AG09309 (cell line): ENCODE results near the gene CHKA.
"Not testable (repeated sequence)": the region's sequence is repeated elsewhere in the genome, so short reads cannot be mapped to it uniquely, and the experiment has no call there.

Experiments
- DNase-seq: peaks from one replicate; pipeline ENCODE4 v3.0.0-alpha.2; 2010; ENCODE audit warnings: low read depth
- H3K4me3 ChIP-seq: 2 replicates; pipeline ENCODE4 v1.5.1; 2011; ENCODE audit warnings: mild to moderate bottlenecking, low read depth, low read length, moderate library complexity; ENCODE audit not compliant: control insufficient read depth
- TF ChIP-seq, protein P1 (sequence below): IDR thresholded peaks from 2 replicates; pipeline ENCODE4 v1.5.1; 2011; ENCODE audit warnings: mild to moderate bottlenecking, low read depth, low read length, inconsistent platforms; ENCODE audit not compliant: insufficient read depth, control insufficient read depth; ENCODE audit errors: missing control alignments

CHKA gene

DNA sequence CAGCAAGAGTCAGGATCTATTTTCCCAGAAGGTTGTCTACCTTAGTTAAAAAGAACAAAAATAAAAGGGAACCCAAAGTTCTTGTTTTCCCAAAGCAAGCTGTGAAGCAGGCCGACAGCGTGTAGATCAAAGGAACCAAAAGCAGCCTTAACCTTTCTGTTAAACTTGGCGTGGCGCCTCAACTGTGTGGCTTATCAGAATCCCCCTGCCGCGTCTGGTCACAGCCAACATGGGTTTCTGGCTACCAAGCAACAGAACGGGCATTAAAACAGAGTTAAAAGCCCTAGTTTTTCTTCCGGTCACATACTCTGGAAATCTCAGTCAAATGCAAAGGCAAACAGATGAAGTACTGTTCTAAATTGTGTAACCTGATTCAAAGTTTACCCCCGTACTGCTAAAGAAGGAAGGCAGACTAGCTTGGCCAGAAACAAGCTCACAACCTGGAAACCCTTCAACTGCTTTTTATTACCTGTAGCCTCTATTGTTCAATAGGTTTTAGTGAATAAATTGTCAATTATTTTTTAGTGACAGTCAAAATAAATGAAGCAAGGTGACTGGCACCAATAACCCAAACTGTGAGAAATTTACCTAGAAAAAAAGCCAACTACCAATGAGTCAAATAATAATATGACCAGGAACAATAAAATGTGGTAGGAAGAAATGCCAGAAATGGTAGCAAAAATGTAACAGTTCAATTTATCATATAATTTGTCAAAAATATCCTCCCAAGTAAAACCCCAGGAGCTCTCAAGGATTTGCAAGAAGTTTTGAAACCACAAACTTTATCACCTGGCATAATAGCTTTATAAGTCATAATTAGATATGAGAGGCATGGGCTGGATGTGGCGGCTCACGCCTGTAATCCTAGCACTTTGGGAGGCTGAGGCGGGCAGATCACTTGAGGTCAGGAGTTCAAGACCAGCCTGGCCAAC, 21.4 kb downstream of the CHKA start:
- no peak overlapping the region for H3K4me3 ChIP-seq
- DNase-seq: no peak
- TF ChIP-seq, protein P1, sequence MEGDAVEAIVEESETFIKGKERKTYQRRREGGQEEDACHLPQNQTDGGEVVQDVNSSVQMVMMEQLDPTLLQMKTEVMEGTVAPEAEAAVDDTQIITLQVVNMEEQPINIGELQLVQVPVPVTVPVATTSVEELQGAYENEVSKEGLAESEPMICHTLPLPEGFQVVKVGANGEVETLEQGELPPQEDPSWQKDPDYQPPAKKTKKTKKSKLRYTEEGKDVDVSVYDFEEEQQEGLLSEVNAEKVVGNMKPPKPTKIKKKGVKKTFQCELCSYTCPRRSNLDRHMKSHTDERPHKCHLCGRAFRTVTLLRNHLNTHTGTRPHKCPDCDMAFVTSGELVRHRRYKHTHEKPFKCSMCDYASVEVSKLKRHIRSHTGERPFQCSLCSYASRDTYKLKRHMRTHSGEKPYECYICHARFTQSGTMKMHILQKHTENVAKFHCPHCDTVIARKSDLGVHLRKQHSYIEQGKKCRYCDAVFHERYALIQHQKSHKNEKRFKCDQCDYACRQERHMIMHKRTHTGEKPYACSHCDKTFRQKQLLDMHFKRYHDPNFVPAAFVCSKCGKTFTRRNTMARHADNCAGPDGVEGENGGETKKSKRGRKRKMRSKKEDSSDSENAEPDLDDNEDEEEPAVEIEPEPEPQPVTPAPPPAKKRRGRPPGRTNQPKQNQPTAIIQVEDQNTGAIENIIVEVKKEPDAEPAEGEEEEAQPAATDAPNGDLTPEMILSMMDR: no peak

DNA sequence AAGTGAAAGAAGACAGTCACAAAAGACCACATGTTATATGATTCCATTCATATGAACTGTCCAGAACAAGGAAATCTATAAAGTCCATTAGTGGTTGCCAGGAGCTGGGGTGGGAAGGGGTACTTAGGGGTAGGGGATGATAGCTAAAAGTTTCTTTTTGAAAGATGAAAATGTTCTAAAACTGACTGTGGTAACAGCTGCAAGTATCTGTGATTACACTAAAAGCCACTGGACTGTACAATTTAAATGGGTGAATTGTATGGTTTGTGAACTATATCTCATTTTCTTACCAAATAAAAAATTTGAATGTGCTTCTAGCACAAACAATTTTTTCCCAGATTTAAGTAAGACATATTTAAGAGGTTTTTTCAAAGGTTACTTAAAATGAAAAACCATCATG, 22.1 kb downstream of the CHKA start:
- no peak for DNase-seq

DNA sequence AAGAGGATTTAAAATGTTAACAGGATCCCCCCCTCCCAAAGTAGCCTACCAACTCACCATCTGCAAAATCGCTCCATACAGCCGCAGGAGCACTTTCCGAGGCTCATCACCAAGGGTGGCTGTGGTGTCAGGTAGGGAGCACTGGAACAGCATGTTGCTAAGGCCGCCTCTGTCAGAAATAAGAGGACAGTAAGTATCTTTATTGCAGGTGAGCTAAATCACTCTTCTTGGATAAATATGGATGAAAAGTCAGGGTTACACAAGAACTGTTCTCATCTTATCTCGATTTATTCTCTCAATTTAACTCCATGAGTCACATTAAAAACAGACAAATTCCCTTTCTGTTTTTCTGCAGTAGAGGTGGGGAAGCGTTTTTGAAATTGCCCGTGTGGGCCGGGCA, 24.2 kb downstream of the CHKA start:
- DNase-seq: no peak
- TF ChIP-seq, protein P1: no peak
- H3K4me3 ChIP-seq: no peak overlapping the region

More for the DNA sequence above, 22.1 kb downstream of the CHKA start:
- TF ChIP-seq, protein P1: no peak
- no peak overlapping the region for H3K4me3 ChIP-seq

DNA sequence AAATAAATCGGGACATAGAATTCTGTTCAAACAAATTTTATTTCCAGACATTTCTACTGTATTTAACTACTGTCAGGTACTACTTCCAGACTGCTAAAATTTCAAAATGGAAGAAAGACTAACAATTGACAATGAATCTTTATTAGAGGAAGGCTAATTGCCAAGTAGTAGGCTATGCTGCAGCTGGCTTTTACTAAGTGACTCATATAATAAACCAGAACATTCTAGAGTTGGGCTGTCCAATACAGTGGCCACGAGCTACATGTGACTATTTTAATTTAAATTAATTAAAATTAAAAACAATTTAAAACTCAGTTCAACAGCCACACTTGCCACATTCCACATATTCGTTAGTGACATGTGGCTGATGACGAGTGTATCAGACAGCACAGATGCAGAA, 27.6 kb downstream of the CHKA start:
- DNase-seq: no peak
- TF ChIP-seq, protein P1: no peak
- H3K4me3 ChIP-seq: no peak overlapping the region

DNA sequence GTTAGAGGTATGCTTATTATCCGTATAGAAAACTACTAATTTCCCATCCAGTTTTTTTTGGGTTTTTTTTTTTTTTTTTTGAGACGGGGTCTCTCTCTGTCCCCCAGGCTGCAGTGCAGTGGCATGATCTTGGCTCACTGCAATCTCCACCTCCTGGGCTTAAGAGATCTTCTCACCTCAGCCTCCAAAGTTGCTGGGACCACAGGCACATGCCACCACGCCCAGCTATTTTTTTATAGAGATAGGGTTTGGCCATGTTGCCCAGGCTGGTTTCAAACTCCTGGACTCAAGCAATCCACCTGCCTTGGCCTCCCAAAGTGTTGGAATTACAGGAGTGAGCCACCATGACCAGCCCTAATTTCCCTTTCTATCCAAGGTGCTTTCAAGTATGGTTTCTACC, 28.2 kb downstream of the CHKA start:
- H3K4me3 ChIP-seq, DNase-seq: not testable (repeated sequence)

DNA sequence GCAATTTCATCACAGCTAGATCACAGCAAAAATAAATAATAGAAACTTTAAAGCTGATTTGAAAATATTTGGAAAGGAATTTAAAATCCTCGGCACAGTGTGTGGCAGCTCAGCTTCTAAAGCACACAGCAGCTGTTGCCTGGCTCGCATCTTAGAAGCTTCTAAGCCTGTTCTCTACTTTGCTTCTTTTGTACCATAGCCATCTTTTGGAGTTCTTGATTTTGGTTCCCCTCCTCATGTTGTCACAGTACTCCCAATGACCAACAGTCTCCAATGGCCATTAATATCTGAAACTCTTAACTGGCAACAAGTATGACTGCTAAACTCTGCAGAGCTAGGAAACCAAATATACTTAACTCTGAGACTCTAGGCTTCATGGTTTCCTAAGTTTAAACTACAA, 28.8 kb downstream of the CHKA start:
- H3K4me3 ChIP-seq: no peak overlapping the region
- TF ChIP-seq, protein P1: no peak
- DNase-seq: no peak

DNA sequence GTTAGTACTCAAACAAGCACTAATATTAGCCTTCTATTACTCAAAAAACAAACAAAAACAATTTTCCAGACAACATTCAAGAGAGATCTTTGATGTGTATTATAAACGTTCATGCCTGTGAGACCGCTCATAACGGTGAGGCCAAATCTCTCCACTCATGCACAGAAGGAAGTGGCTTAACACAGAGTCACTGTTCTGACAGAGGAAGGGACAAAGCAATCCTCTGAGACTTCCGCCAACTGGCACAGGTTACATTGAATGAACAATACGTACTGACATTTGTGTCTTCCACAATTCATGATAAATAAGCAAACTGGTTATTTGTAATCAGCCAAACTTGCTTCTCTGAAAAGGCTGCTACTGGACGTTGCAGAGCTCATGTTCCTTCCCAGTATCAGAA, 30.5 kb downstream of the CHKA start:
- no peak overlapping the region for H3K4me3 ChIP-seq
- no peak for DNase-seq
- TF ChIP-seq, protein P1: no peak
